NCI-H82 (cell line): ENCODE measurements around the gene GPC4.

Experiments
- DNase-seq: peaks from one replicate; lab custom pipeline; 2025; lab: John Stamatoyannopoulos, UW

Gene GPC4

DNA sequence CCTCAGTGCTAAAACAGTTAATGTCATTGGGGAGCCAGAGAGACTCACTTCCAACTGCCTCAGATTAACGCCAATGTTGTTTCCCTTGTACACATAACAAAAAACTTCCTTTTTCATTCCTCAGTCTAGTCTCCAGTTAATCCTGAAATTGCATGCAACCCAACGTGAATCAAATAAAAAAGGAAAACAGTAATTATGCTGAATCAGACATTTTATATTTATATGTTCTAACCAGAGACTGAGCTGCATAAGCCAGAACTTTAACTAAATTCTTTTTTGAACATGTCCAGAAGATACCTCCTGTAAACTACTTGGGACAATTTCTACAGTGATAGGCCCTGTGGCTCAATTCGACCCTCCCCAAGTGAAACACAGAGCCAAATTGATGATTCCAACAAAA lies 4.7 kb downstream of the GPC4 start:
- DNase-seq: no peak

DNA sequence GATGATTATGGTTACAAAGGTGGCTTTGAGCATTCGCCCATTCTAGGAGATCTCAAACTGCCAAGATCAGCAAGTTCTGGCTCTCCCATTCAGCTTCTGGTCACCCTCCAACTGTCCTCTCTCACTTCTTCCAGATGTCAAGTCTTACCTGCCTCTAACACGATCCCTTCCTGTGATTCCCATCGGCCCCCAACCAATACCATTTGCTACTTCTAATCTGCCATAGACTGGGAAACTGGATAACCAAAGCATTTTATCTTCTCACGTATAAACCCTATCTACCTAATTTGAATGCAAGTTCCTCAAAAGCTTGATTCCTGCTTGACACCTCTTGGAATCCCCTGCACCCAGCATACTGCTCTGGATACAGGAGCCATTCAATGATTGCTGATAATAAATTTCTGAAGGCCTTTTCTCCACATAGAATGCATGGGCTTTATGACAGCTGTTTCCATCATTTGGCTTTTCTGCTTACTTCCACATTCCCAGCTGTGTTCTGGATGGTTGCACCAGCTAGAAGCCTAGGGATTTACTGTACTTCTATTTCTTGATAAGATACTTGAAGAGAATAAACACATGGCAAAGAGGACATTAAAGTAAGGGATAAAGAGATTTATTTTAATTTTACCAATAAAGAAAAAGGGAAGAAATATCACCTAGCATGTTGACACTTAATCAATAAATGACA lies 9.6 kb downstream of the GPC4 start:
- DNase-seq: no peak

DNA sequence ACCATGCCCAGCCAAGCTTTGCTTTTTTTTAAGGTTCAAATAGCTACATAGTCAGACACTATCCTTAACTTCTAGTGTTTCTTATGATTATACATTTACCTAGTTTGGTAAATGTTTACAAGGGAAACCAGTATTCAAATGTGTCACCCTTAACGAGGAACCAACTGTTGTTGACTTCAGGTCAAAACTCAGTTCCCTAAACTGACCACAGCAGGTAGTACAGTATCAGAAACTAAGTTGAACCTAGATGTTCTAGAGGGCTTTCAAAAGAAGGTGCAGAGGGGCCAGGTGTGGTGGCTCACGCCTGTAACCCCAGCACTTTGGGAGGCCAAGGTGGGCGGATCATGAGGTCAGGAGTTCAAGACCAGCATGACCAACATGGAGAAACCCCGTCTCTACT lies 11.3 kb downstream of the GPC4 start:
- DNase-seq: no peak

DNA sequence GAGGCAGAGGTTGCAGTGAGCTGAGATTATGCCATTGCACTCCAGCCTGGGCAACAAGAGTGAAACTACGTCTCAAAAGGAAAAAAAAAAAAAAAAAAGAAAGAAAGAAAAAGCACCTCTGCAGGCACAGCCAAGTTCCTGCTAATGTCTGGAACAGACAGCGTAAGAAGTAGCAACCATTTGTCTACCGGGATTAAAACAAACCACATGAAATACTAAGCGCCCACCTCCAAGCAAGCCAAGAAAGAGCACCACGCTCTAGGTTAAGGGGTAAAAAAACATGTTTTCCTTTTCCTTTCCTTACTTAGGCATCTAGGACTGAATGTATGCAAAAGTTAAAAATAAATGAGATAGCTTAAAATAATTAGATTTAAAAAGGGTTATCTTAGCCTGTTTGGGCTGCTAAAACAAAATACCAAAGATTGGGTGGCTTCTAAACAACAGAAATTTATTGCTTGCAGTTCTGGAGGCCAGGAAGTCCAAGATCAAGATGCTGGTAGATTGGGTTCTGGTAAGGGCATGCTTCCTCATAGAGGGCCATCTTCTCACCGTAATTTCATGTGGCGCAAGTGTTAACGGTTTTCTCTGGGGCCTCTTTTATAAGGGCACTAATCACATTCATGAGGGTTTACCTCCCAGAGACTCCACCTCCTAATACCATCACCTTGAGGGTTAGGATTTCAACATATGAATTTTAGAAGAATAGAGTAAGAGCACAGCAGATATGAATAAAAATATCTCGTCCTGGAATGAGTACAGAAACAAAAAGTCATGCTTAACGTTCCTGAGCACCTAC lies 12.3 kb downstream of the GPC4 start:
- no peak for DNase-seq

DNA sequence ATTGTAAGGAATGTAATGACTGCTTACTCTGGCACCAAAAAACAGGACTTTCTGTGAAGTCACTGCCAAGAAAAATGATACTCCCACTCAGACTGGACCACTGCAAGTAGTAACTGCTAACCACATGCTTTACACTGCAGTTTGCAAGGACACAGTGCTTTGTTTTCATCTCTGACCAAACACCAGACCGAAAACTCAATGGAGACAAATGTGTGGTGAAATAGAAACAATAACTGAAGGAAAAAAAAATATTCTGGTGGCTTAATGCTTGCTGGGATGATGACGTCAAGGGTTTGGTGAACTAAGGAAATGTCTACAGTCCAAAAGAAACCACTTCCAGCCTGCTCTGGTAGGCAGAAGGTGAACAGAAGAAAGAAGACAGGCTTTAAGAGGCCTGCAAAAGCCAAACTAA lies 13.2 kb downstream of the GPC4 start:
- DNase-seq: no peak

DNA sequence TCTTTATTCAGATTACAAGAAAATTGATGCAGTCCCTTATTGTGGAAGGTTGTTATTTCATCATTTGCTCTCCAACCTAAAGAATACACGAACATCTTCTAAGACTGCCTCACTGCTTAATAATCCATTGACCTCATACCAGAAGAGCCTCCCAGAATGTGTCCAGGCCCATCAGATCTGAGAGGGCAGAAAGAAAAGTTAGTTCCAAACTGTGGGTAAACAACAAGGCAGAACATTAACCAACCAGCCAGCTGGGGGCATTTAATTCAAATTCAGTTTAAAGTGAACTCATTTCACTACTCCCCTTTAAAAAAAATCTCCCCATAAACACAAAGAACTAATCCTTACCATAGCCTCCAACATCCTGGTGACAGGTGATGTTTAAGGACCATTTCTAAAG lies 13.8 kb downstream of the GPC4 start:
- DNase-seq: no peak

DNA sequence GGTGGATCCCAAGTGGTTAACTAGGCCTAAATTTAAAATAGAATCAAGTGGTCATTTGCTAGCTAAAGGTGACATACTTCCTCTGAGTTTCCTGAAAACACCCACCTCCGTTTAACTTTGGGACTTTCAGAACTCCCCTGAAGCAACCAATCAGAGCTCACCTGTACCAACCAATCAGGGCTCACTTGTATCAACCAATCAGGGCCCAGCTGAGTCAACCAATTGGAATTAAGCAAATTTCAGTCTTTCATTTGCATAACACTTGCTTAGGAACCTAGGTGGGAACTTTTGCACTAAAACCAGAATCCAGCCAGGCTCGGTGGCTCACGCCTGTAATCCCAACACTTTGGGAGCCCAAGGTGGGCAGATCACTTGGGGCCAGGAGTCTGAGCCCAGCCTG lies 15.9 kb downstream of the GPC4 start:
- no peak for DNase-seq

DNA sequence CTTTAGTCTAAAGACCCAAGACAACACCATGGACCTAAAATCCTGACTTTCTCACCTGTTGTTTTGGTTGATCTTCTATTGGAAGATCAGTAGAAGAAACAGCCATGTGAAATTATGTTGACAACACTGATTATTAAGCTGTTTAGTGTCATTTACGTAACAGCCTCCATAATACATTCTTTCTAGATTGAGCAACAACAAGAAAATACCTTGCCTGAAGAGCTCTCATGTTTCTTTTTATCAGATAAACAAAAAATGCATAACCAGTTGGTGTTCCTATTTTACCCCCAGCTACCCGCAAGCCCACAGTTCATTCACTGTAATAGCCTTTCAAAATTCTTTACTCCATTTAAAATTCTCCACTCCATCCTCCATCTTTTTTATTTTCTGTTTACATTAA lies 20.5 kb downstream of the GPC4 start:
- DNase-seq: no peak

DNA sequence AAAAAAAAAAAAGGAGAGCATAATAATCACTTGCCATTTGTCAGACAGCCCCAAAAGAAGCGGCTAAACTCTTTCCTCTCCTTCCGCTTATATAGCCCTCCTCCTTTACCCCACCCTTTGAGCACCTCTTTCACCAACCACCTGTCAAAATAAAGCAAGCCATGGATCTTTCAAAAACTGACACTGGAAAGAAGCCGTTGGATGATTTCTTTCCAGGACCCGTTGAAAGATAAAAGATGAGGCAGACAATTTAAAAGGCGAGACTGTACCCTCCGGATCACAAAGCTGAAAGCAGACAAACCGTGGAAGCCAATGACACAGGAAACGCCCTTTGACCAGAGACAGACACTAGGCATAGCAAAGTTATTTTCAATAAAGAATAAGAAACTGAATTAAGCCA lies 22.6 kb downstream of the GPC4 start:
- no peak for DNase-seq

DNA sequence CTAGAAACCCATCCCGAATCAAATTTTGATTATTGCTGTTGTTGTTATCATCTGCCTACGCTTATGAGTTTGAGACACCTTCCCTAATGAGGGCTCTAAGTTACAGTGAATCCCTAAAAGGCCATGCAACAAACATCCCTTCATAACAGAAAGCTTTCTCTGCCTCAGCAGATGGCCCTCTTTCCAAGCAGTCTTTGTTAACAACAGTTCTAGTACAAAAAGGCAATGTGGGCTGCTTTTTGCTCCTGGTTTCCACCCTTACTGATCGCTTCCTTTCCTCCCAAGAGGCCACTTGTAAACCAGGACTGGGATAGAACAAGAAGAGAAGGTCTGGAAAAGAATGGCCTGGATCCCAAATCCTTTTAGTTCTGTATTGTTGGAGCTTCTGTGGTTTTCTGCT lies 24.2 kb downstream of the GPC4 start:
- no peak for DNase-seq

DNA sequence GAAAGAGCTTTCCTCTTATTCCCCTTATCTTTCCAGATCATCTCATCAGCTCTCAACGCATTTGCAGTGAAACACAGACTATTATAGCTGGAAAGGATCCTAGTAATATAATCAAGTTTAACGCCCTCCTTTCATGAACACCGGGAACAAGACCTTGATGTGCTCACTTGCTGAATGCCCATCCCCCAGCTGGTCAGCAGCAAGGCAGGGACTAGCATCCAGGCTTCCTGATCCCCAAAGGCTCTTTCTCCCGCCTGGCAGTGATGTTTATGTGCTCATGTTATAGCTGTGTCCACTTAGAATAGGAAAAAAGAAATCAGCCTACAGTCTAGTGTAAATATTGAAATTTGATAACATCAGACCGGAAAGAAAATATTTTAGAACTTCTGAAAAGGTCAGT lies 24.6 kb downstream of the GPC4 start:
- DNase-seq: no peak

DNA sequence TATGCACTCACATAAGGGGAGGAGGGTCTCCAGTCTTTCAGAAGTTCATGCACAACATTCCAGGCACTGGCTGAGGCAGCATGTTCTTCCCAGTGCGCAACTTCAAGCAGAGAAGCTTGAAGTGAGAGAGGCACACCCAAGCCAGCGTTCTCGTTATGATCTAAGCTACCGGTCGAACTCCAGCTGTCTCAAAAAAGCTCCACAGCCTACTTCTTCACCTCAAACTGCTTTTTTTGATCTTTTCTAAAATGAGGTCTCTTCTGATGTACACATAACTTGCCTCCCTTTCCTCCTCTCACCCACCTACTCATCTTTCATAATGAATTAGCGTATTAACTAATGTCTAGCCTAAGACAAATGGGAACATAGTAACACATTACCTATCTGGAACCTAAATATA lies 25.3 kb downstream of the GPC4 start:
- no peak for DNase-seq

DNA sequence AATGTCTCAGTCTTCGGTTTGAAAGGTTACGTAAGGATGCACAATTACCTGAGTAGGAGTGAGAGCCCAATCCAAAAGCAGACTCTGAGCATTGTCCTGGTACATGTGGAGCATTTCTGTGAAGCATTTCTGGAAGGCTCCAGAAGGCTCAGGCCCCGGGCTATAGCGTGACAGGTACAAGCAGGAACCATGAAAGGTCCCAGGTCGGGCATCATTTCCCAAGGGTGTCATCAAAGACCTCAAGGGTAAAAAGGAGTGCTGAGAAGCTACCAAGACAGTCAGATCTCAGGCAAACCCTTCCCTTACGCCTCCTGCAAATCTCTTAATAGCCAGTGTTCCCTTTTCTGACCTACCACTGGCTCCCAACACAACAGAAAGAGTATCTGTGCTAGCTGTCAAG lies 30.8 kb downstream of the GPC4 start:
- no peak for DNase-seq

DNA sequence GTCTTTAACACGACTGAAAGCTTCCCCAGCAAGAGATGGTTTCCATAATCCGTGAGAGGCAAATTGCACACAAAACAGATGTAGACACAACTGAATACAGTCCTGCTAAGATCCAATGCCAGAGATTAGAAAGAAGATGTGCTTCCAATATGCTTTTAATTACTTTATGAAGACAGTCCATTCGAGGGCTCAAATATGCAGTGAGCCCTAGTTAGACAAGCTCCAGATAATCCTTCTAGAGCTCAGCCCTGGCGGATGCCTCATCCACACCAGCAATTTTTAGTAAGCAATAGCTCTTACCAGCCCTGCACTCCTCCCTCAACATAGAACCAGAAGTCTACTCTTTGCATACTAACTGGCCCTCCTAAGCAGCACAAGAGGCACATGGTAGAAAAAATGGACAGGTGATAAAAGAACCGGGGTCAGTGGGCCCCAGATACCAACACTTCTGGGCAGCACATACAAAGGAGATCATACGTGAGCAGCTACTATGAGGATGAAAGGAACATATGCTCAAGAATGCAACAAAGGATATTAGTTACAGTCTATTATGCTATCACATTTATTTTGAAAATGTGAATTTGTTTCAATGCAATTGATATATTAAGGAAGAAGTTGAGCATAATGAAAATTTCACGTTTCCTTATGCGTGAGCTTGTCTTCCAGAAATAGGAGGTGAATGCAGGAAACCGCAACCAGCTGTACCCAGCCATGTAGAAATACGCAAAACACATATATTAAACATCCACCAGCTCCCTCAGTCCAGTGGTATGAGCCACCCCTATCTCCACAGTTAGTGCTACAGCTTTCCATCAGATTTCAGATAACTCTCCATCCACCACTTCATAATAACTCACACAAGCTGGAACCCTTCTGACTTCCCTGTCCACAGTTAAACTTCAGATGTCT lies 34.3 kb downstream of the GPC4 start:
- DNase-seq: peak; percentile 0

DNA sequence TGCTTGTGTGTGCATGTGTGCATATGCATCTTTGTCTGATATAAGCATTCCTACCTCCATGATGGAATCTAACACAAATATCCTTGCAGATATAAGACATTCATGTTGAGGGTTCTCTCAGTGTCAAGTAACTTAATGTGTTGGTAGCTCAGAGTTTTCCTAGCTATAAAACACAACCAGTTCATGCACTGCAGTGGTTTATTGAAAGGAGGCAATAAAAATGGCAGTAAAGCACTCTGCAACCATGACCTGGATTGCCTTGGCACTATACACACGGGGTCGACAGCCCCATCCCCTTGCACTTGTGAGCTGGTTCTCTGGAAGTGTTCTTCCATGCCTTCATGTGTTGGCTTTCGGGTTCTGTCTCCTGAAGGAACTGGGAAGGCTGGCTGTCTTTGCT lies 38.9 kb downstream of the GPC4 start:
- no peak for DNase-seq

DNA sequence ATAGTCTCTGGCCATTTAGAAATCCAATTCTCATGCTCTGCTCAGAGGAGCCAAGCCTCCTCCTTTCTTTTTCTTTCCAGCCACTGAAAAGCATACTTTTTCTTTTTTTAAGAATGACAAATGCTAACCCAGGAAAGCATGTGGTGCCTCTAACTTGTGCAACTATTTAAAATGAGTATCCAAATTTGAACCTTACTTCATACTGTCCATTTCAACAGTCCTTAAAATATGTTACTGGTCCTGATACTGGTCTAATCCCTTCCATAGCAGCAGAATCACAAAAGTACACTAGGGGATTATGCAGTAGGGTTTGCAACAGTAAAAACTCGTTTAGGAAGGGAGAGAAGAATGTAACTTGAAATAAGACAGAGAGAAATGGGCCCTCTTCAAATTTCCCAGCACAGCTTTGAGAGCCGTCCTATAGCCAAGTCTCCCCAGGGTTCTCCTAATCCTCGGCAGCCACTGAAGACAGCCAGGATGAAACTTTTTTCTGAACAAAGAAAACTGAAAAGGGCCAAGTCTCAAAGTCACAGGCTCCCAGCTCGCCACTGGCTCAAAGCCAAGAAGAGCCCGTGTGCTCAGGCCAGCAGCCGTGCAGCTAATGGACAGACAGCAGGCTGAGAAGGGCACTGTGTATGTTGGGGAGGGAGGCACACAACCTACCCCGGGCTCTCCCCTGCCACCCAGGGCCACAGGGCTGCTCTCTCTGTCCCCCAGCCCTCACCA lies 39.5 kb downstream of the GPC4 start:
- DNase-seq: no peak

DNA sequence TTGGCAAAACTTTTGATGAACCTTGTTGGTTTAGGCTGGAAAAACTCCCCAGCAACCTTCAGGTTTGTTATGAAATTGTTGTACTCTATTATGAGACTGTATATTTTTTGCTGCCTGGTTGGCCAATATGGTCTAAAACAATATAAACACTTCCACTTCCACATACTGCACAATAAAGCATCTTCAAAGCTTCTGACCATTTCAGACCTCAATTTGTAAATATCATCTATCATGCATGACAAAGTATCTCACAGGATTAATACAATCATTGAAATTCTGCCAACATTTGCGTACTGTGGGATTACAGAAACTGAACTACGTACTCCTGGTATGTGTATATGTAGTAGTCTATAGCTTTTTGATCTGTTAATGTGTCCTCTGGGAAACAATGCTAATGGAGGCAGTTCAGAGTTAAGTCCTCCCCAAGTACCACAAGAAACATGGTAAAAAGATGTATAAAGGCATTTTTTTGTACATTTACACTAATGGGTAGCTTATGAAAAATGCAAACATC lies 40.4 kb downstream of the GPC4 start:
- no peak for DNase-seq

DNA sequence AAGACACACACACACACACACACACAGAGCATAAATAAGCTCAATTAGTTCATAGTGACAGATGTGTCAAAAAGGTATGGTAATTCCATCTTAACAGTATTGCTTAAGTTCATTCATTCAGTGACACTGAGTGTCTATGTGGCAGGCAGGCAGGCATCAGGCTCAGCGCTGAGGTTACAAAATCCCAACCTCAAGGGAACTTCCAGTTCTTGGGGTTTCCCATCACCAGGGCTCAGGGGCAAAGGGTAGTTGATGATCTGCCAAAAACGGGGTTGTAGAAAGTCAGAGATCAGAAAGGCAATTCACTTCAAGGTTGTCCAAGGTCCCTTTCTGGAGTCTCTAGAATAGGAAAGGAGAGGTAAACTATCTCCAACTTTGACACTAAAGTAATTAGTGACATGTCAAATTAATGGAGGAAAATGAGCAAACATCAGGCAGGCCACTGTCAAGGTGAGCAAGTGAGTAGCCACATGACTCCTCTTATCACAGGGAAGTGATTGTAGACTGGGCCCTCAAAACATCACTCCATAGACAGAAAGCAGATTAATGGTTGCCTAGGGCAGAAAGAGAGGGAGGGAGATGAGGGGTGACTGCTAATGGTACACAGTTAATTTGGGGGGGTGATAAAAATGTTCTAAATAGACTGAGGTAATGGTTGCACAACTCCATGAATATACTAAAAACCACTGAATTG lies 41.8 kb downstream of the GPC4 start:
- no peak for DNase-seq

DNA sequence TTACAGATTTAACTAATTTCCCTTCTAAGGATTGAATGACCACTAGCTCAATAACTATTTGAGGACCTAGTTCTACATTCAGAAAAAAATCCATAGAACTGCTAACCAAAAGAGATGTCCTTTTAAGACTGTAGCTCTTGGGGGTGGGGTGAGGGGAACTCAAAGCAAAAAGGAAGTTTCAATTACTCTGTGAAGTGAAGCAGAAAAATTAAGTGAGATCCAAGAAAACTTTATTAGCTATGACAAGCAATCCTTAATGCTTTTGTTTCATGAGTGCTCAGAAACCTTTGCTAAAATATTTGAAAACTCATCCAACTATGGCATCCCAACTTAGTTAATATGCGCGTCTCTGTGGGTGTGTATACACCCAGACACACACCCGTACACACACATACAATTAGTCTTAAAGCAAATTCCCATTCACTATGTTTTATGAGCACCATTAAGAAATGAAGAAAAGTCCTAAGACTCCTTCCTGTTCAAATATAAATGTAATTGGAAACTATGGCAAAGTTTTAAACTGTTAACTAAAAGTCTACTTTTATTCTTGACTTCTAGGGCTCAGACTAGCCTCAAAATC lies 44.5 kb downstream of the GPC4 start:
- no peak for DNase-seq

DNA sequence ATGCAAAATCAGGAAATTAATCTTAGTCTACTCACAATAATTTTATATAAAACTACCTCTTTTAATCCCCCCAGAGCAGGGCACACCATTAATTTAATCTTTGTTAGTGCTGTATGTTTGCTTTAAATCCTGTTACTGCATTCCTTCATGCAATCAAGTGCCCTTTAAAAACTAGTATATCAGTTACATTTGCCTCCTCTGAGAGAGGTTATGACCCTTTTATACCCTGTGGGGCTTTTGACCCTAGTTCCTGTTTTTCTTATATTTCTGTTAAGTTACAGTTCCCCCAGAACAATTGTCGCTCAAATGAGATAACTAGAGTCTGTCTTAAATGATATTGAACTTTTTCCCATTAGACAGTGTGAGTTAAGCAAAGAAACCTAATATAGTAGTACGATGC lies 46.2 kb downstream of the GPC4 start:
- DNase-seq: no peak

DNA sequence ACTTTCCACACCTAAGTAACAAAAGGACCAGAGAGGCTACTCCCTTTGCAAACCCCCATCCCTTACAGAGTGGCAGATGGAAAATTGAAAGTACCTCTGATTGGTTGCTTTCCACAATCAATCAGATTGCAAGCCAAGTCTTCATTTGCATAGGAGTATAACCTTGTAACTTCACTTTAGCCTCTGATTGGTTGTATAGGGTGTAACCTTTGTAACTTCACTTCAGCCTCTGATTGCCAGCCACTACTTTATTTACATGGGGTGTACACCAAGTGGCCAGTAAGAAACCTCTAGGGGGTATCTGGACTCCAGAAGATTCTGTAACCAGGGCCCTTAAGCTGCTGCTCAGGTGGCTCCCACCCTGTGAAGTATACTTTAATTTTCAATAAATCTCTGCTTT lies 48.6 kb downstream of the GPC4 start:
- DNase-seq: no peak
